Fibroblast of pulmonary artery (primary cell): ENCODE results near the gene FDXR.
A peak's percentile ranks its signal among the peaks of the same experiment; 100 is the strongest.

ENCODE experiments used
- DNase-seq: peaks from one replicate; pipeline ENCODE4 v3.0.0-alpha.2; 2010; ENCODE audit warnings: low read depth
- H3K4me3 ChIP-seq: replicated peaks from 2 replicates; pipeline ENCODE4 v1.5.1; 2011; ENCODE audit warnings: low read depth, mild to moderate bottlenecking, control low read depth, low read length, moderate library complexity
- TF ChIP-seq, protein P1 (sequence below): IDR thresholded peaks from 2 replicates; pipeline ENCODE4 v1.5.1; 2011; ENCODE audit warnings: mild to moderate bottlenecking, control low read depth, low read length, inconsistent platforms; ENCODE audit errors: missing control alignments

FDXR gene

DNA sequence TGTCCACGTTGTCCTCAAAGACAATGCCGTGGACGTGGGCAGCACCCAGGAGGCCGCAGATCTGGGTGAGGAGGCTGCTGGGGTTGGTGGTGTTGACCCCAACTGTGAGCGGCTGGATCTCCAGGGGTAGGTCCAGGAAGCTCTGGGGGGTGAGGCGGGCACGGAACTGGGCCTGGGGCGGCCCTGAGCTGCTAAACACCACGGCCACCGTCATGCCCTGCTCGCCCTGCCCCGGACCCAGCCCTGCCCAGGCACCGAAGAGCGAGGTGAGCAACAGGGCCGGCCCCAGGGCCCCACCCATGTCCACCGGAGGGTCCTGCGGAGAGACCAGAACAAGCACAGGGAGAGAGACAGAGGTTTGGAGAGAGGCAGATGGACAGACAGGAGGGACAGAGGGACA is 18.0 kb downstream of the FDXR start:
- H3K4me3 ChIP-seq: no peak overlapping the region
- DNase-seq: no peak
- TF ChIP-seq, protein P1, sequence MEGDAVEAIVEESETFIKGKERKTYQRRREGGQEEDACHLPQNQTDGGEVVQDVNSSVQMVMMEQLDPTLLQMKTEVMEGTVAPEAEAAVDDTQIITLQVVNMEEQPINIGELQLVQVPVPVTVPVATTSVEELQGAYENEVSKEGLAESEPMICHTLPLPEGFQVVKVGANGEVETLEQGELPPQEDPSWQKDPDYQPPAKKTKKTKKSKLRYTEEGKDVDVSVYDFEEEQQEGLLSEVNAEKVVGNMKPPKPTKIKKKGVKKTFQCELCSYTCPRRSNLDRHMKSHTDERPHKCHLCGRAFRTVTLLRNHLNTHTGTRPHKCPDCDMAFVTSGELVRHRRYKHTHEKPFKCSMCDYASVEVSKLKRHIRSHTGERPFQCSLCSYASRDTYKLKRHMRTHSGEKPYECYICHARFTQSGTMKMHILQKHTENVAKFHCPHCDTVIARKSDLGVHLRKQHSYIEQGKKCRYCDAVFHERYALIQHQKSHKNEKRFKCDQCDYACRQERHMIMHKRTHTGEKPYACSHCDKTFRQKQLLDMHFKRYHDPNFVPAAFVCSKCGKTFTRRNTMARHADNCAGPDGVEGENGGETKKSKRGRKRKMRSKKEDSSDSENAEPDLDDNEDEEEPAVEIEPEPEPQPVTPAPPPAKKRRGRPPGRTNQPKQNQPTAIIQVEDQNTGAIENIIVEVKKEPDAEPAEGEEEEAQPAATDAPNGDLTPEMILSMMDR: no peak

DNA sequence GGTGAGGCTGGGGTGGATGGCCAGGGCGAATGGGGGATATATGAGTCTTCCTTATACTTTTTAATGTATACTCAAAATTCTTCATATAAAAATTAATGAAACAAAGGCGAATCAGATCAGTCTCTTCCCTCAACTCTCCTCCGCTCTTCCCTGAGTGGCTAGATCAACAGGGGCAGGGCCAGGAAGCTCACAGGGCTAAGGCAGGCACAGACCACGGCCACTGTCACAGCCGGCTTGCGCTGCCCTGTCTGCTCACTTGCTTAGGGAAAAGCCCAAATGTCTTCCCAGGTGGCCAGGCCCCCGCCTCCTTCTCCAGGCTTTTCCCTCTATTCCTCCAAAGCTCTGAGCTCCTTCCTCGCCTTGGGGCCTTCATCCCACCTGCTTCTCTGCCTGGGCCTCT is 19.1 kb downstream of the FDXR start:
- TF ChIP-seq, protein P1: no peak
- DNase-seq: no peak
- H3K4me3 ChIP-seq: no peak overlapping the region

DNA sequence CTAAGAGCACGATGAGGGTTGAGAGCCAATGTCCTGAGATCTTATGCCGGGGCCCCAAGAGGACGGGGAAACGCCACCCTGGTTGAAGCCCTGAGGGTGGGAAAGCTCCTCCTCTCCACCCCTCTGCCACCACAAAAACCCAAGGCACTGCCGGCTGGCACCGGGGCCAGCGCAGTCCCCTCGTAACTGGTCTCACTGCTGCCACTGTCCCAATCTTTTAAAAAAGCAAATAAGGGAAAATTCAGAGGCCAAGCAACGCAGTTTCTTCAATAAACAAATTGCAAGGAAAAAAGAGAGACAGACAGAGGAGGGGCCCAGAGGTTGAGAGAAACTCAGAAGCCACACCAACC is 19.8 kb downstream of the FDXR start:
- no peak overlapping the region for H3K4me3 ChIP-seq
- DNase-seq: no peak
- TF ChIP-seq, protein P1: no peak

DNA sequence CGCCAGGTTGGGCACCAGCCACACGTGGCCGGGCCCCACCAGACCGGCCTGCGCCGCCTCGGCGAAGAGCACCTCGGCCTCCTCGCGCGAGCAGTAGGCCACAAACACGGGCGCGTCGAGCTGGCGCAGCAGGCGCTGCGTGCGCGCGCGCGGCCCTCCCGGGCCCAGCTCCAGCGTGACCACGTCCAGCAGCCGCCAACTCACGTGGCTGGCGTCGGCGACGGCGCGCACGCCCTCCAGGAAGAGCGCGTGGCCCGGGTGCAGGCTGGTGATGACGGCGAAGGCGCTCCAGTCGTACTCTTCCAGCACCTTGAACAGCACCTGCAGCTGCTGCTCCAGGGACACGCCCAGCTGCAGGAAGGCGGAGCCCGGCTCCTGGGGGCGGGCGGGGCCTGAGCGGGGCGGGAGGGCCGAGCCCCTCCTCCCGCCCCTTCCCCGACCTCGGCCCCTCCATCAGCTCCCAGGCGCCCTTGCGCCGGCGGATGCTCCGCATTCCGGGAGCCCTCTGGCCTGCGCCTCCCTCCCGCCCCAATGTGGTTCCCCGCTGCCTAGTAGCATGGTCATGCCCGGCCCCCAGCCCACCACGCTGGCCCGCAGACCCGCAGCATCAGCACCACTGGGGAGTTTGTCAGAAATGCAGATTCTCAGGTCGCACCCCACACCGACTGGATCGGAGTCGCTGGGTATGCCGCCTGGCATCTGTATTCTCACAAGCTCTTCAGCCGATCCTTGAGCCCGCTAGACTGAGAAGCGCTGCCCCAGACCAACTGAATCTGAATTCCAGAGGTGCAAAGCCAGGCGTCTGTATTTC is 20.4 kb downstream of the FDXR start:
- peak; percentile 23 for DNase-seq
- no peak overlapping the region for H3K4me3 ChIP-seq
- TF ChIP-seq, protein P1: no peak

DNA sequence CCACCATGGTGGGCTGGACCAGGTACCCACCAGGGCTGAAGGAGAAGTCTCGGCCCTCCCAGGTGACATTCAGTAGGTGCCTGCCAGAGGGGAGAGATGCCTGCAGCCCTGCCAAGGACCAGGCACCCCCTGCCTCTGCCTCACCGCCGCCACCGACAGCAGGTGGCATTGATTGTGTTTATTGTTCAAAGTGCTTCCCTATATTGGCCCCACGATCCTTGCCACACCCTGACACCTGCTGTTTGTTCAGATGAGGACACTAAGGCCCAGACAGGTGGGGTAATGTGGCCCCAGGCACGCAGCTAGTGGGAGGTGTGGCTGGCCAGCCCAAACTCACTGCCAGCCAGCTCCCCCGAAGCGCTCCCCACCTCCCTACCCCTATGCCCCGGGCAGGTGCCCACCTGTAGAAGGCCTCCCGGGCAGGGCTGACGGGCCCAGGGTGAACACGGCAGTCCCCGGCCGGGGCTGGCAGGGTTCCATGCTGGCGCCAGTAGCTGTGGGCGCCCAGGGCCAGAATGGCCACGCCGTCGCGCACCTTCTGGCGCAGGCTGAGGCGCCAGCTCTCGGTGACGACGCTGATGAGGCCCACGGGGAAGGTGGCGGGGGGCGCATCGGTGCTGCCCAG is 21.1 kb downstream of the FDXR start:
- TF ChIP-seq, protein P1: no peak
- H3K4me3 ChIP-seq: no peak overlapping the region
- no peak for DNase-seq

DNA sequence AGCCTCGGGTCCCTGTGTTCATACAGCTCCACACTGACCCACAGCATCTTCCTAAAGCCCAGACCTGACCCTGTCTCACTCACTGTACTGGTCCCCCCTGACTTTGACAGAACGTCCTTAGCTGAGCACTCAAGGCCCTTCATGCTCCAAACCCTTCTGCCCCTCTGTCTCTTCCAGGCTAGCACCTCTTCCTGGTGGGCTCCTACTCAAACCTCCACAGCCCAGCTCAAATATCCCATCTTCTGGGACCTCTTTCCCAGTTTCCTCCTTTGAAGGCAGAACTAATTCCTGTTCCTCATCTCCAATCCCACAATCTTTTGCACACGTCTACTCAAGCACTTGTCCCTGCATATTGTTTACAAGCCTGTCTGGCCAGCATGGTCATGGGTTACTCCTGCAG is 21.9 kb downstream of the FDXR start:
- TF ChIP-seq, protein P1: no peak
- H3K4me3 ChIP-seq: no peak overlapping the region
- DNase-seq: no peak
